H1 (cell line): Measurements from ENCODE around the gene BCKDHA. TPM values are rescaled to one million over a fixed set of nuclear protein-coding genes. Genes with fewer than 3 reads are reported as not detected.

Experiments
- BRCA1 ChIP-seq: IDR thresholded peaks from 2 replicates; pipeline ENCODE4 v1.6.1; 2012; ENCODE audit warnings: low read depth, low read length, improper control_type of control experiment
- NANOG ChIP-seq: IDR thresholded peaks from 2 replicates; pipeline ENCODE4 v1.6.1; 2011; ENCODE audit warnings: low read length, low read depth, mild to moderate bottlenecking, inconsistent platforms; ENCODE audit not compliant: insufficient read depth, poor library complexity, severe bottlenecking
- RBBP5 ChIP-seq: IDR thresholded peaks from 2 replicates; pipeline ENCODE4 v1.7.1; 2012; ENCODE audit warnings: low read depth, mild to moderate bottlenecking, inconsistent platforms, low read length, moderate library complexity, borderline replicate concordance
- RXRA ChIP-seq: IDR thresholded peaks from 2 replicates; pipeline ENCODE4 v1.6.1; 2011; ENCODE audit warnings: low read depth, mild to moderate bottlenecking, low read length, moderate library complexity; ENCODE audit not compliant: insufficient read depth
- SP4 ChIP-seq: IDR thresholded peaks from 2 replicates; pipeline ENCODE4 v1.6.1; 2012; ENCODE audit warnings: low read length, inconsistent platforms
- polyA plus RNA-seq, 7 experiments: library from polyadenylated mRNA; depleted of rRNA in 3 of 7; stranded (reverse) in 5 of 7; unstranded in 2 of 7; fragments of >200 nt in 5 of 7; fragments of 200-250 nt in 2 of 7; gene quantifications; 1 replicate in 5 of 7; 2 replicates in 1 of 7; 4 replicates in 1 of 7; pipeline versions ENCODE4 v1.2.1 to v1.2.3, GENCODE V29; 2011 to 2013; ENCODE audit warnings: missing spikeins in 2 of 7, mixed read lengths in 2 of 7
- total RNA-seq: library from RNA; stranded (reverse); fragmentation: NEBNext Ultra II Directional; extraction: Animal tissue kit (Norgen Biotek cat#: 25700); gene quantifications from 2 replicates; pipeline ENCODE4 v1.2.1, GENCODE V29; 2021
- TF ChIP-seq, protein P1 (sequence below): fragments of 300-600 bp; sonication (generic); IDR thresholded peaks from 2 replicates; pipeline ENCODE4 v1.7.1; 2012; ENCODE audit warnings: low read length, moderate library complexity, mild to moderate bottlenecking, inconsistent platforms; ENCODE audit not compliant: insufficient replicate concordance
- TF ChIP-seq, protein P2 (sequence below): IDR thresholded peaks from 2 replicates; pipeline ENCODE4 v1.6.1; 2012; ENCODE audit warnings: low read length, inconsistent platforms

Gene BCKDHA
- total and polyA plus RNA-seq, 2 of the 8 experiments (the other 6 are each of a cell fraction or from before 2014, with no cell fraction given): 14.2 to 69.6 TPM

DNA sequence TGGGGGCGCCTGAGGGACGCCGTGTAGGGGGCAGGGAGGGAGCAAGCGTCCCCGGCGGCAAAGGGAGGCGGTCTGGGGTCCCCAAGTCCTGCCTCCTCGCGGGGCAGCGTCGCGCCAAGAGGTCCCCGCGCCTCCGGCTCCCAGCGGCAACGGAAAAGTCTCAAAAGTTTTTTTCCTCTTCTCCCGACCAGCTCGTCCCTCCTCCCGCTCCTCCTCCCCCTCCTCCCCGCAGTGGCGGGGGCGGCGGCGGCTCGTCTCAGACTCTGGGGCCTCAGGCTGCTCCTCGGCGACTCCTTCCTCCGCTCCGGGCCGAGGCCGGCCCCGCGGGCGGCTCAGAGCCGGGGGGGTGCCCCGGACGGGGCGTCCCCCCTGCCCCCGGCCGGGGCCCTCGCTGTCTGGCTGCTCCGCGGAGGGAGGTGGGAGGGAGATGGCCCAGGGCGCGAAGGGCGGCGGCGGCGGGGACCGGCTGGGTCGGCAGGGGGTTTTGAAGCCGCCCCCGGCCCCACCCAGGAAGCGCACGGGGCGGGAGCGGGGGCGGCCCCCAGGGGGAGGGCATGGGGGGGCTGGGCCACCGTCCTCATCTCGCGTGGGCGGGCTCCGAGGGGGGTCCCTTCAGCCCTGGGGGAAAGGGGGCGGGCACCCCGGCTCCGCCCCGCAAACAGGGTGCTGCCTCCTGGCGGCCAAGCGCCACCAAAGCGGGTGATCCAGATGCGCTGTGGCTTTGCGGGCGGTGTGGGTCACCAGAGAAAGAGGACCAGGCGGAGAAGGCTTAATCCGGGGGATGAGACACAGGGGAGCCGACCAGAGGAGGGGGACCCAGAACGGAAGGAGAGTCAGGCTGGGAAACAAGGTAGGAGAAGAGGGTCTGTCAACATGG lies 43.9 kb upstream of the BCKDHA start, which contains the start of gene TGFB1 (continued):
- TF ChIP-seq, protein P1, sequence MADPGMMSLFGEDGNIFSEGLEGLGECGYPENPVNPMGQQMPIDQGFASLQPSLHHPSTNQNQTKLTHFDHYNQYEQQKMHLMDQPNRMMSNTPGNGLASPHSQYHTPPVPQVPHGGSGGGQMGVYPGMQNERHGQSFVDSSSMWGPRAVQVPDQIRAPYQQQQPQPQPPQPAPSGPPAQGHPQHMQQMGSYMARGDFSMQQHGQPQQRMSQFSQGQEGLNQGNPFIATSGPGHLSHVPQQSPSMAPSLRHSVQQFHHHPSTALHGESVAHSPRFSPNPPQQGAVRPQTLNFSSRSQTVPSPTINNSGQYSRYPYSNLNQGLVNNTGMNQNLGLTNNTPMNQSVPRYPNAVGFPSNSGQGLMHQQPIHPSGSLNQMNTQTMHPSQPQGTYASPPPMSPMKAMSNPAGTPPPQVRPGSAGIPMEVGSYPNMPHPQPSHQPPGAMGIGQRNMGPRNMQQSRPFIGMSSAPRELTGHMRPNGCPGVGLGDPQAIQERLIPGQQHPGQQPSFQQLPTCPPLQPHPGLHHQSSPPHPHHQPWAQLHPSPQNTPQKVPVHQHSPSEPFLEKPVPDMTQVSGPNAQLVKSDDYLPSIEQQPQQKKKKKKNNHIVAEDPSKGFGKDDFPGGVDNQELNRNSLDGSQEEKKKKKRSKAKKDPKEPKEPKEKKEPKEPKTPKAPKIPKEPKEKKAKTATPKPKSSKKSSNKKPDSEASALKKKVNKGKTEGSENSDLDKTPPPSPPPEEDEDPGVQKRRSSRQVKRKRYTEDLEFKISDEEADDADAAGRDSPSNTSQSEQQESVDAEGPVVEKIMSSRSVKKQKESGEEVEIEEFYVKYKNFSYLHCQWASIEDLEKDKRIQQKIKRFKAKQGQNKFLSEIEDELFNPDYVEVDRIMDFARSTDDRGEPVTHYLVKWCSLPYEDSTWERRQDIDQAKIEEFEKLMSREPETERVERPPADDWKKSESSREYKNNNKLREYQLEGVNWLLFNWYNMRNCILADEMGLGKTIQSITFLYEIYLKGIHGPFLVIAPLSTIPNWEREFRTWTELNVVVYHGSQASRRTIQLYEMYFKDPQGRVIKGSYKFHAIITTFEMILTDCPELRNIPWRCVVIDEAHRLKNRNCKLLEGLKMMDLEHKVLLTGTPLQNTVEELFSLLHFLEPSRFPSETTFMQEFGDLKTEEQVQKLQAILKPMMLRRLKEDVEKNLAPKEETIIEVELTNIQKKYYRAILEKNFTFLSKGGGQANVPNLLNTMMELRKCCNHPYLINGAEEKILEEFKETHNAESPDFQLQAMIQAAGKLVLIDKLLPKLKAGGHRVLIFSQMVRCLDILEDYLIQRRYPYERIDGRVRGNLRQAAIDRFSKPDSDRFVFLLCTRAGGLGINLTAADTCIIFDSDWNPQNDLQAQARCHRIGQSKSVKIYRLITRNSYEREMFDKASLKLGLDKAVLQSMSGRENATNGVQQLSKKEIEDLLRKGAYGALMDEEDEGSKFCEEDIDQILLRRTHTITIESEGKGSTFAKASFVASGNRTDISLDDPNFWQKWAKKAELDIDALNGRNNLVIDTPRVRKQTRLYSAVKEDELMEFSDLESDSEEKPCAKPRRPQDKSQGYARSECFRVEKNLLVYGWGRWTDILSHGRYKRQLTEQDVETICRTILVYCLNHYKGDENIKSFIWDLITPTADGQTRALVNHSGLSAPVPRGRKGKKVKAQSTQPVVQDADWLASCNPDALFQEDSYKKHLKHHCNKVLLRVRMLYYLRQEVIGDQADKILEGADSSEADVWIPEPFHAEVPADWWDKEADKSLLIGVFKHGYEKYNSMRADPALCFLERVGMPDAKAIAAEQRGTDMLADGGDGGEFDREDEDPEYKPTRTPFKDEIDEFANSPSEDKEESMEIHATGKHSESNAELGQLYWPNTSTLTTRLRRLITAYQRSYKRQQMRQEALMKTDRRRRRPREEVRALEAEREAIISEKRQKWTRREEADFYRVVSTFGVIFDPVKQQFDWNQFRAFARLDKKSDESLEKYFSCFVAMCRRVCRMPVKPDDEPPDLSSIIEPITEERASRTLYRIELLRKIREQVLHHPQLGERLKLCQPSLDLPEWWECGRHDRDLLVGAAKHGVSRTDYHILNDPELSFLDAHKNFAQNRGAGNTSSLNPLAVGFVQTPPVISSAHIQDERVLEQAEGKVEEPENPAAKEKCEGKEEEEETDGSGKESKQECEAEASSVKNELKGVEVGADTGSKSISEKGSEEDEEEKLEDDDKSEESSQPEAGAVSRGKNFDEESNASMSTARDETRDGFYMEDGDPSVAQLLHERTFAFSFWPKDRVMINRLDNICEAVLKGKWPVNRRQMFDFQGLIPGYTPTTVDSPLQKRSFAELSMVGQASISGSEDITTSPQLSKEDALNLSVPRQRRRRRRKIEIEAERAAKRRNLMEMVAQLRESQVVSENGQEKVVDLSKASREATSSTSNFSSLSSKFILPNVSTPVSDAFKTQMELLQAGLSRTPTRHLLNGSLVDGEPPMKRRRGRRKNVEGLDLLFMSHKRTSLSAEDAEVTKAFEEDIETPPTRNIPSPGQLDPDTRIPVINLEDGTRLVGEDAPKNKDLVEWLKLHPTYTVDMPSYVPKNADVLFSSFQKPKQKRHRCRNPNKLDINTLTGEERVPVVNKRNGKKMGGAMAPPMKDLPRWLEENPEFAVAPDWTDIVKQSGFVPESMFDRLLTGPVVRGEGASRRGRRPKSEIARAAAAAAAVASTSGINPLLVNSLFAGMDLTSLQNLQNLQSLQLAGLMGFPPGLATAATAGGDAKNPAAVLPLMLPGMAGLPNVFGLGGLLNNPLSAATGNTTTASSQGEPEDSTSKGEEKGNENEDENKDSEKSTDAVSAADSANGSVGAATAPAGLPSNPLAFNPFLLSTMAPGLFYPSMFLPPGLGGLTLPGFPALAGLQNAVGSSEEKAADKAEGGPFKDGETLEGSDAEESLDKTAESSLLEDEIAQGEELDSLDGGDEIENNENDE: no peak
- TF ChIP-seq RXRA (no peak), SP4 (no peak), RBBP5 (no peak; the same call in 1 of the 2 replicates), NANOG (no peak), BRCA1 (no peak)
- TF ChIP-seq, protein P2, sequence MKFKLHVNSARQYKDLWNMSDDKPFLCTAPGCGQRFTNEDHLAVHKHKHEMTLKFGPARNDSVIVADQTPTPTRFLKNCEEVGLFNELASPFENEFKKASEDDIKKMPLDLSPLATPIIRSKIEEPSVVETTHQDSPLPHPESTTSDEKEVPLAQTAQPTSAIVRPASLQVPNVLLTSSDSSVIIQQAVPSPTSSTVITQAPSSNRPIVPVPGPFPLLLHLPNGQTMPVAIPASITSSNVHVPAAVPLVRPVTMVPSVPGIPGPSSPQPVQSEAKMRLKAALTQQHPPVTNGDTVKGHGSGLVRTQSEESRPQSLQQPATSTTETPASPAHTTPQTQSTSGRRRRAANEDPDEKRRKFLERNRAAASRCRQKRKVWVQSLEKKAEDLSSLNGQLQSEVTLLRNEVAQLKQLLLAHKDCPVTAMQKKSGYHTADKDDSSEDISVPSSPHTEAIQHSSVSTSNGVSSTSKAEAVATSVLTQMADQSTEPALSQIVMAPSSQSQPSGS: no peak
